ENCODE measurements around the gene ADCY2. TPM values are rescaled to one million over a fixed set of nuclear protein-coding genes. Genes with fewer than 3 reads are reported as not detected.

Gene ADCY2
- total and polyA plus RNA-seq, 2 experiments from 2014 or later, result 23.8 to 74.9 TPM

DNA sequence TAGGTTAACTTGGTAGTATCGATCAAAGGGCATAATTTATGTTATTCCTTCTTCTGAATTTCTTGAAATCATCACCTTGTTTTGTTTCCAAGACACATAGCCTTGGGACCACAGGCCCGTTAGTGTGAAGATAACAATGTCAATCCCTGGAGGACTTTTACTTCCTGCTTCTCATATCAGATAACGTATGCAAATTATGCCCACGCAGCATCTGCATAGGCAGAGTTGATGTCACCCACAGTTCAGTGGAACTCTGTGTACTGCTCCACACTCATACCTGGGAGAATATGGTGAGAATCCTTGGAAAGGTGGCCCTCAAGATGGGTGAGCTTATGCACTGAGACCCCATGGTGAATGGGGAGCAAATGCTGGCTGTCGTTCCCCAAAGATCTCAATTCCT is 360.0 kb downstream of the ADCY2 start (continued):
- TF ChIP-seq, protein P1, sequence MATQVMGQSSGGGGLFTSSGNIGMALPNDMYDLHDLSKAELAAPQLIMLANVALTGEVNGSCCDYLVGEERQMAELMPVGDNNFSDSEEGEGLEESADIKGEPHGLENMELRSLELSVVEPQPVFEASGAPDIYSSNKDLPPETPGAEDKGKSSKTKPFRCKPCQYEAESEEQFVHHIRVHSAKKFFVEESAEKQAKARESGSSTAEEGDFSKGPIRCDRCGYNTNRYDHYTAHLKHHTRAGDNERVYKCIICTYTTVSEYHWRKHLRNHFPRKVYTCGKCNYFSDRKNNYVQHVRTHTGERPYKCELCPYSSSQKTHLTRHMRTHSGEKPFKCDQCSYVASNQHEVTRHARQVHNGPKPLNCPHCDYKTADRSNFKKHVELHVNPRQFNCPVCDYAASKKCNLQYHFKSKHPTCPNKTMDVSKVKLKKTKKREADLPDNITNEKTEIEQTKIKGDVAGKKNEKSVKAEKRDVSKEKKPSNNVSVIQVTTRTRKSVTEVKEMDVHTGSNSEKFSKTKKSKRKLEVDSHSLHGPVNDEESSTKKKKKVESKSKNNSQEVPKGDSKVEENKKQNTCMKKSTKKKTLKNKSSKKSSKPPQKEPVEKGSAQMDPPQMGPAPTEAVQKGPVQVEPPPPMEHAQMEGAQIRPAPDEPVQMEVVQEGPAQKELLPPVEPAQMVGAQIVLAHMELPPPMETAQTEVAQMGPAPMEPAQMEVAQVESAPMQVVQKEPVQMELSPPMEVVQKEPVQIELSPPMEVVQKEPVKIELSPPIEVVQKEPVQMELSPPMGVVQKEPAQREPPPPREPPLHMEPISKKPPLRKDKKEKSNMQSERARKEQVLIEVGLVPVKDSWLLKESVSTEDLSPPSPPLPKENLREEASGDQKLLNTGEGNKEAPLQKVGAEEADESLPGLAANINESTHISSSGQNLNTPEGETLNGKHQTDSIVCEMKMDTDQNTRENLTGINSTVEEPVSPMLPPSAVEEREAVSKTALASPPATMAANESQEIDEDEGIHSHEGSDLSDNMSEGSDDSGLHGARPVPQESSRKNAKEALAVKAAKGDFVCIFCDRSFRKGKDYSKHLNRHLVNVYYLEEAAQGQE (IDR thresholded peaks at IDR 0.05; ENCODE audit: unreplicated experiment), result no peak
- TF ChIP-seq JUNB (IDR thresholded peaks at IDR 0.05; ENCODE audit: unreplicated experiment) (no peak), CREB1 (CRISPR knock-in tag; IDR thresholded peaks at IDR 0.05; ENCODE audit: low read depth) (no peak), STAT1 (IDR thresholded peaks at IDR 0.05; ENCODE audit: unreplicated experiment) (no peak), EZH2 (IDR thresholded peaks at IDR 0.05; ENCODE audit: low read depth, unreplicated experiment) (no peak)

GRCh38 chr5:7756453-7756852 is 360.5 kb downstream of the ADCY2 start:
- Histone ChIP-seq H3F3A (replicated peaks; ENCODE audit: low read depth) (no peaks in the 10 kb centered on the region), H3K4me3 (no peak overlapping the region), H3K4me2 (no peak overlapping the region), H3K36me3 (ENCODE audit: insufficient read depth) (peaks cover 19% of the 10 kb centered on the region; the same call in 1 of the 2 replicates), H3K27me3 (ENCODE audit: insufficient read depth) (no peaks in the 10 kb centered on the region), H3K27ac (ENCODE audit: low read depth) (no peak overlapping the region), H2AFZ (no peak overlapping the region), H4K20me1 (replicated peaks; ENCODE audit: insufficient read depth) (no peaks in the 10 kb centered on the region; the same call in none of the 2 replicates), H3K4me1 (ENCODE audit: insufficient read depth) (no peaks in the 10 kb centered on the region), H3K79me2 (replicated peaks; ENCODE audit: insufficient read depth) (no peaks in the 10 kb centered on the region), H3K9me2 (ENCODE audit: insufficient read depth) (no peaks in the 10 kb centered on the region)
- no peak for TF ChIP-seq CTCF (conservative IDR thresholded peaks at IDR 0.05; ENCODE audit: low read depth in 2 of 2)
- no peak for TF ChIP-seq ZNF114 (CRISPR knock-in tag; IDR thresholded peaks at IDR 0.05)
- Mint-ChIP-seq H3K9me3 (no peaks in the 10 kb centered on the region), H3K36me3 (ENCODE audit: low read depth) (peaks cover 28% of the 10 kb centered on the region), H3K27ac (no peak overlapping the region), H3K4me3 (no peak overlapping the region), H3K27me3 (ENCODE audit: insufficient read depth, low read depth, poor library complexity) (peaks cover 8% of the 10 kb centered on the region), H3K4me1 (peaks cover 24% of the 10 kb centered on the region)
- DNase-seq (ENCODE audit: low spot score) (no peak), ATAC-seq (no peak)

GRCh38 chr5:7759257-7759871 is 363.4 kb downstream of the ADCY2 start:
- Histone ChIP-seq H3F3A (replicated peaks; ENCODE audit: low read depth) (no peaks in the 10 kb centered on the region), H3K9me2 (ENCODE audit: insufficient read depth) (no peaks in the 10 kb centered on the region), H3K79me2 (replicated peaks; ENCODE audit: insufficient read depth) (no peaks in the 10 kb centered on the region), H3K27me3 (ENCODE audit: insufficient read depth) (no peaks in the 10 kb centered on the region), H3K4me3 (no peak overlapping the region), H4K20me1 (replicated peaks; ENCODE audit: insufficient read depth) (no peaks in the 10 kb centered on the region; the same call in none of the 2 replicates), H3K4me2 (no peak overlapping the region), H3K27ac (ENCODE audit: low read depth) (no peak overlapping the region), H3K36me3 (ENCODE audit: insufficient read depth) (peaks cover 21% of the 10 kb centered on the region; the same call in 1 of the 2 replicates), H3K4me1 (ENCODE audit: insufficient read depth) (no peaks in the 10 kb centered on the region), H2AFZ (no peak overlapping the region)
- peaks cover 28% of the 10 kb centered on the region for H3K36me3 Mint-ChIP-seq (ENCODE audit: low read depth)
- ATAC-seq (no peak), DNase-seq (ENCODE audit: low spot score) (no peak)
- peaks cover 22% of the 10 kb centered on the region for H3K4me1 Mint-ChIP-seq
- no peak overlapping the region for H3K27ac Mint-ChIP-seq
- no peaks in the 10 kb centered on the region for H3K9me3 Mint-ChIP-seq
- H3K27me3 Mint-ChIP-seq (ENCODE audit: insufficient read depth, low read depth, poor library complexity), result peaks cover 8% of the 10 kb centered on the region
- no peak overlapping the region for H3K4me3 Mint-ChIP-seq
- TF ChIP-seq CREB1 (CRISPR knock-in tag; IDR thresholded peaks at IDR 0.05; ENCODE audit: low read depth) (no peak), NANOG (IDR thresholded peaks at IDR 0.05; ENCODE audit: borderline replicate concordance) (no peak), JUNB (IDR thresholded peaks at IDR 0.05; ENCODE audit: unreplicated experiment) (no peak), POLR2AphosphoS5 (IDR thresholded peaks at IDR 0.05; ENCODE audit: low read depth) (no peak), STAT1 (IDR thresholded peaks at IDR 0.05; ENCODE audit: unreplicated experiment) (no peak), CTCF (conservative IDR thresholded peaks at IDR 0.05; ENCODE audit: low read depth in 2 of 2) (no peak), ZNF331 (CRISPR knock-in tag; IDR thresholded peaks at IDR 0.05; ENCODE audit: low read depth) (no peak)
- TF ChIP-seq, protein P1 (IDR thresholded peaks at IDR 0.05; ENCODE audit: unreplicated experiment), result no peak

Measured in GM23338 (cell line).